Renal cortical epithelial cell (primary cell): ENCODE measurements around the gene EDIL3. TPM values are rescaled to one million over a fixed set of nuclear protein-coding genes. Genes with fewer than 3 reads are reported as not detected.
A peak's percentile ranks its signal among the peaks of the same experiment; 100 is the strongest.
"Not testable (repeated sequence)": the region's sequence is repeated elsewhere in the genome, so short reads cannot be mapped to it uniquely, and the experiment has no call there.

Experiments used
- DNase-seq: peaks from one replicate; pipeline ENCODE4 v3.0.0-alpha.2; 2011; ENCODE audit warnings: low read depth
- total RNA-seq: library from RNA; depleted of rRNA; stranded (reverse); fragments of >200 nt; gene quantifications from 2 replicates; pipeline ENCODE4 v1.2.3, GENCODE V29; 2014

Gene EDIL3
- total RNA-seq, 1 donor from 2014 or later = 10.1 TPM

GRCh38 chr5:84069608-84070179, 315.0 kb downstream of the EDIL3 start:
- no peak for DNase-seq

GRCh38 chr5:84063041-84063440, 321.6 kb downstream of the EDIL3 start:
- no peak for DNase-seq

GRCh38 chr5:84059672-84060071, 325.0 kb downstream of the EDIL3 start:
- peak; percentile 1 for DNase-seq

- no peak for DNase-seq
Measured at GRCh38 chr5:84058561-84058960, 326.1 kb downstream of the EDIL3 start.

- DNase-seq = no peak
Measured at GRCh38 chr5:84057211-84057610, 327.5 kb downstream of the EDIL3 start.

GRCh38 chr5:84045964-84046363, 338.7 kb downstream of the EDIL3 start:
- no peak for DNase-seq

GRCh38 chr5:84036842-84037241, 347.8 kb downstream of the EDIL3 start:
- DNase-seq = no peak

- DNase-seq = no peak
Measured at GRCh38 chr5:84032324-84032723, 352.4 kb downstream of the EDIL3 start.

- DNase-seq = no peak
Measured at GRCh38 chr5:84028093-84028492, 356.6 kb downstream of the EDIL3 start.

- DNase-seq = not testable (repeated sequence)
Measured at GRCh38 chr5:84018521-84018920, 366.2 kb downstream of the EDIL3 start.

- DNase-seq = no peak
Measured at GRCh38 chr5:84017523-84018172, 367.0 kb downstream of the EDIL3 start.

- no peak for DNase-seq
Measured at GRCh38 chr5:84016085-84016484, 368.6 kb downstream of the EDIL3 start.

GRCh38 chr5:84014966-84015365, 369.7 kb downstream of the EDIL3 start:
- no peak for DNase-seq

- no peak for DNase-seq
Measured at GRCh38 chr5:83993803-83994202, 390.9 kb downstream of the EDIL3 start.

- no peak for DNase-seq
Measured at GRCh38 chr5:83991566-83992224, 393.0 kb downstream of the EDIL3 start.

GRCh38 chr5:83988293-83988685, 396.4 kb downstream of the EDIL3 start:
- no peak for DNase-seq

GRCh38 chr5:83987513-83988292, 397.0 kb downstream of the EDIL3 start:
- no peak for DNase-seq

- no peak for DNase-seq
Measured at GRCh38 chr5:83983852-83984251, 400.8 kb downstream of the EDIL3 start.

GRCh38 chr5:83973925-83974815, 410.5 kb downstream of the EDIL3 start:
- DNase-seq = no peak

- DNase-seq = no peak
Measured at GRCh38 chr5:83972909-83973308, 411.8 kb downstream of the EDIL3 start.

GRCh38 chr5:83972236-83972635, 412.4 kb downstream of the EDIL3 start:
- no peak for DNase-seq

GRCh38 chr5:83967417-83967816, 417.3 kb downstream of the EDIL3 start:
- DNase-seq = no peak
